Left lung (tissue), 10 donors: ENCODE data around the gene TBRG1. TPM values are rescaled to one million over a fixed set of nuclear protein-coding genes. Genes with fewer than 3 reads are reported as not detected.

Experiments
- ATAC-seq: fragments of 200-7000 bp; cut with Tn5 transposase; one replicate; pipeline ENCODE4 v1.9.1; 2020; ENCODE audit warnings: moderate library complexity
- DNase-seq, 4 donors: peaks; one replicate each; pipeline ENCODE4 v3.0.0-alpha.2; 2013 to 2020
- H3K27ac ChIP-seq, 2 donors: fragments of 200-600 bp; sonication (generic) in 1 of 2; one replicate each; pipeline versions ENCODE4 v1.5.0 to v1.8.0; 2020 to 2021
- H3K27me3 ChIP-seq, 2 donors: fragments of 200-600 bp; sonication (generic) in 1 of 2; one replicate each; pipeline versions ENCODE4 v1.5.0 to v1.8.0; 2020 to 2021
- H3K36me3 ChIP-seq, 2 donors: fragments of 200-600 bp; sonication (generic) in 1 of 2; one replicate each; pipeline versions ENCODE4 v1.5.0 to v1.8.0; 2020 to 2021
- H3K4me1 ChIP-seq, 2 donors: fragments of 200-600 bp; one replicate each; pipeline ENCODE4 v1.8.0; 2021
- H3K4me3 ChIP-seq, 2 donors: fragments of 200-600 bp; sonication (generic) in 1 of 2; one replicate each; pipeline versions ENCODE4 v1.5.0 to v1.8.0; 2020 to 2021; ENCODE audit warnings: mild to moderate bottlenecking in 1 of 2
- H3K9me3 ChIP-seq, 2 donors: fragments of 200-600 bp; sonication (generic) in 1 of 2; one replicate each; pipeline versions ENCODE4 v1.5.0 to v1.8.0; 2020 to 2021
- CTCF ChIP-seq, 2 donors: fragments of 200-600 bp; sonication (generic) in 1 of 2; IDR thresholded peaks; one replicate each; pipeline versions ENCODE4 v1.5.0 to v1.8.0; 2021; ENCODE audit warnings: antibody characterized with exemption in 2 of 2
- intact Hi-C, 2 donors: fragments of 100-400 bp; cut with DNase I; formaldehyde crosslinking; loops; one replicate each; pipeline versions ENCODE4 v1.11.2 to v1.14.2; 2022
- polyA plus RNA-seq, 6 donors: library from polyadenylated mRNA; unstranded; fragments of 120-200 nt; gene quantifications; one replicate each; pipeline ENCODE4 v1.2.1, GENCODE V29; 2013; ENCODE audit not compliant: insufficient read length in 6 of 6
- total RNA-seq, 2 donors: library from RNA; stranded (reverse); fragmentation: NEBNext Ultra II Directional; extraction: Animal tissue kit (Norgen Biotek cat#: 25700); gene quantifications; one replicate each; pipeline ENCODE4 v1.2.1, GENCODE V29; 2021
- donor health status: DM: no; HTN: yes; CAD: no.
- donor health status: DM: no; HTN: no; CAD: no.

Gene TBRG1
- total and polyA plus RNA-seq, 8 donors, result 30.2 to 41.9 (median 37.5) TPM

GRCh38 chr11:124582565-124582964 is 40.1 kb upstream of the TBRG1 start:
- DNase-seq, result no peak
- intact Hi-C loops, result no loop called here
- no peak for ATAC-seq
- H3K4me3 ChIP-seq, result no peak overlapping the region
- TF ChIP-seq CTCF (IDR thresholded peaks at IDR 0.05), result no peak
- H3K4me1 ChIP-seq, result no peaks in the 10 kb centered on the region
- H3K9me3 ChIP-seq, result no peaks in the 10 kb centered on the region
- no peak overlapping the region for H3K27ac ChIP-seq
- H3K27me3 ChIP-seq, result no peaks in the 10 kb centered on the region
- no peaks in the 10 kb centered on the region for H3K36me3 ChIP-seq

- no peaks in the 10 kb centered on the region for H3K27me3 ChIP-seq
These were observed 38.9 kb upstream of the TBRG1 start for GRCh38 chr11:124583781-124584180.

GRCh38 chr11:124584681-124585372 is 37.8 kb upstream of the TBRG1 start:
- TF ChIP-seq CTCF (IDR thresholded peaks at IDR 0.05), result no peak
- Histone ChIP-seq H3K4me1 (no peaks in the 10 kb centered on the region), H3K27ac (no peak overlapping the region), H3K27me3 (no peaks in the 10 kb centered on the region), H3K36me3 (no peaks in the 10 kb centered on the region), H3K4me3 (no peak overlapping the region), H3K9me3 (no peaks in the 10 kb centered on the region)
- ATAC-seq, result peak; percentile 95
- DNase-seq, result peak in 1 of 4 donors; percentile 19
- intact Hi-C loops, result no loop called here

More at GRCh38 chr11:124583781-124584180, 38.9 kb upstream of the TBRG1 start:
- intact Hi-C loops, result no loop called here
- Histone ChIP-seq H3K4me1 (no peaks in the 10 kb centered on the region), H3K9me3 (no peaks in the 10 kb centered on the region), H3K36me3 (no peaks in the 10 kb centered on the region), H3K4me3 (no peak overlapping the region), H3K27ac (no peak overlapping the region)
- DNase-seq (no peak), ATAC-seq (no peak)
- no peak for TF ChIP-seq CTCF (IDR thresholded peaks at IDR 0.05)

- Histone ChIP-seq H3K36me3 (no peaks in the 10 kb centered on the region), H3K27ac (no peak overlapping the region), H3K4me3 (no peak overlapping the region), H3K27me3 (no peaks in the 10 kb centered on the region), H3K4me1 (no peaks in the 10 kb centered on the region), H3K9me3 (no peaks in the 10 kb centered on the region)
- peak; percentile 44 to 58 for TF ChIP-seq CTCF (IDR thresholded peaks at IDR 0.05)
- DNase-seq (peak in 3 of 4 donors; percentile 40 to 81 (median 44)), ATAC-seq (peak; percentile 52)
- intact Hi-C loops, result no loop called here
These were observed 36.3 kb upstream of the TBRG1 start for GRCh38 chr11:124586238-124586860.

GRCh38 chr11:124591430-124591829 is 31.2 kb upstream of the TBRG1 start:
- no peak overlapping the region for H3K4me3 ChIP-seq
- no peaks in the 10 kb centered on the region for H3K36me3 ChIP-seq
- DNase-seq (peak in 1 of 4 donors; percentile 22), ATAC-seq (peak; percentile 83)
- H3K27me3 ChIP-seq, result no peaks in the 10 kb centered on the region
- no peaks in the 10 kb centered on the region for H3K4me1 ChIP-seq
- H3K9me3 ChIP-seq, result no peaks in the 10 kb centered on the region
- no peak overlapping the region for H3K27ac ChIP-seq
- intact Hi-C loops, result no loop called here
- TF ChIP-seq CTCF (IDR thresholded peaks at IDR 0.05), result no peak
